Purkinje cell (primary cell): ENCODE data around the gene HCN4. TPM values are rescaled to one million over a fixed set of nuclear protein-coding genes. Genes with fewer than 3 reads are reported as not detected.

Experiments used
- polyA plus RNA-seq: library from polyadenylated mRNA; unstranded; fragments of >200 nt; fragmentation: Nextera tagmentation; gene quantifications from 2 replicates; pipeline ENCODE4 v1.2.1, GENCODE V29; 2014

Gene HCN4
- 1.9 and 4.7 TPM in 2 replicates for polyA plus RNA-seq

GRCh38 chr15:73368301-73369136 is at the start of gene HCN4:
Gene HCN4 (minus strand): TSS chr15:73368958. CDS start chr15:73368270, 688 bp downstream.

Other genes with a start within 250 kb of the HCN4 start
- gene REC114, start 74.2 kb upstream of the HCN4 start, polyA plus RNA-seq, result not detected in 2 replicates